HG03565 (cell line): ENCODE data around the gene PRC1.

Experiments
- ATAC-seq: cut with Tn5 transposase; IDR thresholded peaks from one replicate; pipeline ENCODE4 v1.9.1; 2021; ENCODE audit warnings: mild to moderate bottlenecking, moderate library complexity; ENCODE audit not compliant: unreplicated experiment

PRC1 gene

DNA sequence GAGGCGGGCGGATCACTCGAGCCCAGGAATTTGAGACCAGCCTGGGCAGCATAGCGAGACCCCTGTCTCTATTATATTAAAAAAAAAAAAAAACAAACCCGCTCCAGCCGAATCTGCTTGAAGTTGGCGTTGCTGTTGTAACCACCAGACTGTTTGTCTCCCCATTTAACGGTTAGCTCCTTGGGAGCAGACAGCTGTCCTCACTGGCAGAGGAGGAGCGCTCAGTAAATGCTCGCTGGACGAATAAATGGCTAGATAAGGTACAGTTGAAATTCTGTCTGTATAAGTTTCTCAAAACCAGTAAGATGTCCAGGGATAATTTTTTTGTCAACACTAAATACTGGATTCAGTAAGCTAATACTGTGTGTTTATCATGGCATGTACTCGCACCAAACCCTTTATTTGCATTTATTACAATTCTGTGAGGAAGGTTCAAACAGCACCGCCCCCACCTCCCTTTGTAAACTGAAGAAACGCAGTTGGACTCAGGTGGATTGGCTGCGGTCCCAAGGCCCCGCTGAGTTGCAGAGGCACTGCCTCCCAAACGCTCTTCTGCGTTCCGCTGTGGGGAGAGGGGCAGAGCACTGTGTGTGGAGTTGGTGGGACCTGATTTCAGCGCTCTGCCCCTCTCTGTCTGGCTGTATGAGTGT, 38.6 kb downstream of the PRC1 start:
- no peak for ATAC-seq

DNA sequence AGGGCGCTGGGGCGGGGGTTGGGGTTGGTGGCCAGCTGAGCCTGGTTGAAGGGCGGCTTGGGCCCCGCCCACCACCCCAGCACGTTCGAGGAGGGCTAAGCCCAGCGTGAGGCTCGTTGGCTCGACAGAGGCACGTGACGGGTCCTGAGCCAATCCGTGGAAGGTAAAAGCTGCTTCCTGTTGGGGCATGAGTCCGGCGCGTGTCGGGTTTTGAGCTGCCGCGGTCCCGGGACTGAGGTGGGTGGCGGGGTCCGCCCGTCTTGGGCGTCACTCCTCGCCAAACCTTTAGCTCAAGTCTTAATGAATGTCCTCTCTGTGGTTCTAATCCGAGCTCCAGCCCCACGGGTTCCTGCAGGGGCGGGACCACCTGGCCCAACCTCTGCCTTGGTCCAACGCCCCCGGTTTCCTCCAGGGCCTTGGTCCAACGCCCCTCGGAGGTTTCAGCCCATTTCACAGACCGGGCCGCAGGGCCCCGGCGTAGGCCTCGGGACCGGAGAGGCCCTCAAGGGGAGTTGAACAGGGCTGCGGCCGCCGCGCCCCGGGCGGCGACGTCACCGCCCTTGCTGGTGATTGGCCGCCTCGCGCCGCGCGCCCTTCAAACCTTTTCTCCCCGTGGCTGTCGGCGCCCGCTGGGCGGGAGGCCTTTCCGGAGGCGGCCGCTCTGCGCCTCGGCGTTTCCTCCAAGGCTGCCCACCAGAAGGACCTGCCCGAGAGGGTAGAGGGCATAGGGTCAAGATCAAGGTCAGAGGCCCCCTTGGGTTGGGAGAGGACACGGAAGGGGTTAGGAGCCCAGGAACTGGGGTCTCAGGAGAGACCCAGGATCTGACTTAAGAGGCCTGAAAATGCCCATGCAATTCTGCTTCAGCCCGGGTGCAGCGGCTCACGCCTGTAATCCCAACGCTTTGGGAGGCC, 39.4 kb downstream of the PRC1 start, which contains the start of gene RCCD1:
RCCD1 (plus strand) TSS at position 173 of the 912 bp plus-strand sequence. CDS start 1,851 bp downstream, outside the sequence.
- peak; percentile 83 for ATAC-seq

- no peak for ATAC-seq
Measured at GRCh38 chr15:90953947-90954711, 40.2 kb downstream of the PRC1 start.

GRCh38 chr15:90952901-90953677, 41.2 kb downstream of the PRC1 start:
- ATAC-seq, result no peak

- no peak for ATAC-seq
Measured at GRCh38 chr15:90950676-90951075, 43.7 kb downstream of the PRC1 start.

GRCh38 chr15:90949979-90950675, 44.2 kb downstream of the PRC1 start:
- ATAC-seq, result no peak

DNA sequence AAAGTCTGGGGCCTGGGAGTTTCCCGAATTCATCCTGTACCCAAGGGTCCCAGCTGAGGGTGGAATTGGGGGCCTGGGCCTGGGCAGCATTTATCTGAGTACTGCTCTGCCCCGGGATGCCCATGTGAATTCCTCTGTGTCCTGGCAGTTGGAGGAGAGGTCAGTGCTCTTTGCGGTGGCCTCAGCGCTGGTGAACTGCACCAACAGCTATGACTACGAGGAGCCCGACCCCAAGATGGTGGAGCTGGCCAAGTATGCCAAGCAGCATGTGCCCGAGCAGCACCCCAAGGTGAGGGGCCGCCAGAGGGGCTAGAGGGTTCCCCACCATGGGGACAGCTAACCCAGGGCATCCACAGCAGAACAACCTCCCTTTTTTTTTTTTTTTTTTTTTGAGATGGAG, 45.8 kb downstream of the PRC1 start:
- ATAC-seq, result no peak

DNA sequence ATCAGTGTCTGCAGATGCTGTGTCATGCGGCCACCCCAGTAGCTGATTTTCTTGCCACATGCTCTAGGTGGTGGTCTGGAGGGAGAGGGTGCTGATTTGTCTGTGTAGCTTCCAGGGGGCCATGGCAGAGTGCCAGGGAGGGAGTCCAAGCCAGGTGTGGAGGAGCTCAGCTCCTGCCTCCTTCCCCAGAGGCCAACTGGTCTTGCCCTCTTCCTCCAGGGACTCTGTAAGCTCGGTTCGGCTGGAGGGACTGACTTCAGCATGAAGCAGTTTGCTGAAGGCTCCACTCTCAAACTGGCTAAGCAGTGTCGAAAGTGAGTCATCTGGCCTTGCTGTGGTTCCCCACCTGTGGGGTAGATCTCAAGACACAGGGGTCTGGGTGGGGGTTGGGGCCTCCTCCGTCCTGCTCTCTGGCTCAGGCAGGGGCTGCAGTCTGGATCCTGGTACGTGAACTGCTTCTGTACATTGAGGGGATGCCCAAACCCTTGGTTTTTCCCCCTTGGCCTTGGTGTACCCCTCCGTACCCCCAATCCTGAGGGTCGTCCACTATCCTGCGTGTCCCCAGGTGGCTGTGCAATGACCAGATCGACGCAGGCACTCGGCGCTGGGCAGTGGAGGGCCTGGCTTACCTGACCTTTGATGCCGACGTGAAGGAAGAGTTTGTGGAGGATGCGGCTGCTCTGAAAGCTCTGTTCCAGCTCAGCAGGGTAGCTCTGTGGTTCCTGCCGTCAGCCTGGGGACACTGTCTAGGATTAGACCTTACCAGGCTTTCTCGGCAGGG, 46.6 kb downstream of the PRC1 start:
- ATAC-seq, result no peak

DNA sequence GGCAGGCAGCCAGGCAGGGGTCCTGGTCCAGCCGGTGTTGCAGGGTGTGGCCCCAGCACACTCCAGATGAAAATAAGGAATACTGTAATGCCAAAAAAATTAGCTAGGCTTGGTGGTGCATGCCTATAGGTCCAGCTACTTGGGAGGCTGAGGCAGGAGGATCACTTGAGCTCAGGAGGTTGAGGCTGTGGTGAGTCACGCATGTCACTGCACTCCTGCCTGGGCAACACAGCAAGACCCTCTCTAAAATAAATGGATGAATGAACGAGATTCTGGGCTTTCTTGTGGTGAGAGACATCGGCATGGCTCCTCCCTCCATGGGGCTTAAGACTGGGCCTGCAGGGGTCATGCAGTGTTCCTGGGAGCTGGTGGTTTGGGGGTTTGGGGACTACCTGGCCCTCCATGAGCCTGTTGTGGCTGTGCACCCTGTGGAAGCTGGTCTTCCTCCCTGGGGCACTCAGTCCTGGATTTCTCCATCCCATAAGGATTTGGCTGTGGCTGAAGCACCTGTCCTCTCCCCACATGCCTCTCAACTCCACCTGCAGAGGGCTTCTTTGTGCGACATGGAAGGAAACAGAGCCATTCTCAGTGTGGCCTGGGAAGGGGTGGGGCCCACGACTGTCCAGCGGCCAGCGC, 47.3 kb downstream of the PRC1 start:
- ATAC-seq, result no peak

DNA sequence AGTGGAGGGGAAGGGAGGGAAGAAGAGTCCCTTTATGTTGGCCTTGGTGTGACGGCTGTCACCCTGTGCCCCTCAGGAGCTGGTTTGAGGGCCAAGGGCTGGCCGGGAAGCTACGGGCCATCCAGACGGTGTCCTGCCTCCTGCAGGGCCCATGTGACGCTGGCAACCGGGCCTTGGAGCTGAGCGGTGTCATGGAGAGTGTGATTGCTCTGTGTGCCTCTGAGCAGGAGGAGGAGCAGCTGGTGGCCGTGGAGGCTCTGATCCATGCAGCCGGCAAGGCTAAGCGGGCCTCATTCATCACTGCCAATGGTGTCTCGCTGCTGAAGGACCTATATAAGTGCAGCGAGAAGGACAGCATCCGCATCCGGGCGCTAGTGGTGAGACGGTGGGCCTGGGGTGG, 47.8 kb downstream of the PRC1 start:
- no peak for ATAC-seq

DNA sequence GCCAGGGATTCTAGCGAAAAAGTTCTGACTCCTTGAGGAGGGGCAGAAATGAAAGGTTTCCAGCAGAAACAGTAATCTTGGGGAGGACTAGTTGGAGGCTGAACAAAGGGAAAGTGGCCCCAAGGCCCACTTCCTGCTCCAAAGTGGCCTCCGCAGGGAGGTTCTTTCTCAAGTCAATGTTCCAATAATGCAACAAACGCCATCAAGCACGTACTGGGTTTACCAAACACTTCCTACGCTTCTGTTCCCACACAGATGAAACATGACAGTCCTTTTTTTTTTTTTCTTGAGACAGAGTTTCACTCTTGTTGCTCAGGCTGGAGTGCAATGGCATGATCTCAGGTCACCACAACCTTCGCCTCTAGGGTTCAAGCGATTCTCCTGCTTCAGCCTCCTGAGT, 49.2 kb downstream of the PRC1 start:
- no peak for ATAC-seq

- no peak for ATAC-seq
Measured at GRCh38 chr15:90942354-90943120, 51.8 kb downstream of the PRC1 start.

DNA sequence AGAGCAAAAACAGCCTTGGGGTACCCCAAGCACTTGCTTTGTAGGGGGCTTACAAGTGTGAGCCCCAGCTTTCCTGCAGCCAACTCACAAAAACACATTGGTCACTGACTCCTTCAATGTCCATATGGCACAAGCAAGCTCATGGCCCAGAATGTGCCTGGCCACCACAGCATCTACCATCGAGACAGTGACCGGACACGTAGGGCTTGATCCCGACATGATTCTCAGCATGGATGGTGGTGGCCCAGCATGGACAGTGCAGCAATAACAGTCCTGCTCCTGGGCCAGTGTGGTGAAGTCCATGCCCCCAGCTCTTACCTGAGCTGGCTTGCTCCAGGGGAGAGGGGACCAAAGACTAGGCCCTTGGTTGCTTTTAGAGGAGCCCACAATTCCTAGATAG, 53.3 kb downstream of the PRC1 start:
- no peak for ATAC-seq

DNA sequence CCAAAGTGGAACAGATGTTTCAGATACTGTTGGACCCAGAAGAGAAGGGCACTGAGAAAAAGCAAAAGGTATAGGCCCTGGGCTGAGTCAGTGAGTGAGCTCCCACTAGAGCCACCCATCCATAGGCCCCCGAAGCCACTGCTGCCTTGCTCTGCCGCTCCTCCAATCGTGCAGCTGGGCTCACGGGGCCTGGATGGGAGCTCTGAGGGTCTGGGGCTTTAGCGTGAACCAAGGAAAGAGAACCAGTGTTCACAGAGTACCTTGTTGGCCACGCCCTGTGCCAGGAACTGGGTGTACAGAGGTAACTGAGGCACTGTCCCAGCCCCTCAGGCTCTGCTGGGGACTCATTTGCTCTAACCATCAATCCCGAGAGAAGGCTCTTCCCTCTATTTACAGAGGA, 54.6 kb downstream of the PRC1 start:
- no peak for ATAC-seq

DNA sequence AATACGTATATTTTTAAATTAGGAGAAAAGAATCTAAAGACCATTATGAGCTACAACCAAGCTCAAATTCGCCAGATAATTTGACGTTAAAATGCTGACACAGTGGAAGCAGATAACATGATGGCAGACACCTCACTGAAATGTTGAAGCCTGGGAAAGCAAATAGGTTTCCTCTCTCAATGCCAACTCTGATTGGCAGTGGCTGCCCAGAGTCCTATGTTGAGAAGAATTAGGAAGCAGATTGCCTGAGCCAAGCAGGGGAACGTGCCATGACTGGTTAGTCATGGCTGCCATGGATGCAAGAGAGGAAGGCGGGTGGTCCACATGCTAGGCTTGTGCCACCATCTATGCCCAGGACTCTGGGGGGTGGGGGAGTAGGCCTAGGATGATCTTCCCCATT, 56.1 kb downstream of the PRC1 start:
- no peak for ATAC-seq

DNA sequence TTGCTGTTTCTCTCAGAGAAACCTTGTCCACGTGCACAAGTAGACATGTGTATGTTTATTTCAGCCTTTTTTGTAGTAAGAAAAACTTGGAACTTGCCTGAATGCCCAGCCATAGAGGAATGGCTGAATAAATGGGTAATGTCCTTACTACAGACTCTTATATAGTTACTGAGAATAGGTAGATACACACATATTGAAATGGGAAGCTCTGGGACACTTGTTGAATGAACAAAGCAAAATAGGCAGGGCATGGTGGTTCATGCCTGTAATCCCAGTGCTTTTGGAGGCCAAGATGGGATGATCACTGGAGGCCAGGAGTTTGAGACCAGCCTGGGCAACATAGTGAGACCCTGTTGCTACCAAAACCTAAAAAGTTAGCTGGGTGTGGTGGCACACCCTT, 57.5 kb downstream of the PRC1 start:
- ATAC-seq, result no peak

DNA sequence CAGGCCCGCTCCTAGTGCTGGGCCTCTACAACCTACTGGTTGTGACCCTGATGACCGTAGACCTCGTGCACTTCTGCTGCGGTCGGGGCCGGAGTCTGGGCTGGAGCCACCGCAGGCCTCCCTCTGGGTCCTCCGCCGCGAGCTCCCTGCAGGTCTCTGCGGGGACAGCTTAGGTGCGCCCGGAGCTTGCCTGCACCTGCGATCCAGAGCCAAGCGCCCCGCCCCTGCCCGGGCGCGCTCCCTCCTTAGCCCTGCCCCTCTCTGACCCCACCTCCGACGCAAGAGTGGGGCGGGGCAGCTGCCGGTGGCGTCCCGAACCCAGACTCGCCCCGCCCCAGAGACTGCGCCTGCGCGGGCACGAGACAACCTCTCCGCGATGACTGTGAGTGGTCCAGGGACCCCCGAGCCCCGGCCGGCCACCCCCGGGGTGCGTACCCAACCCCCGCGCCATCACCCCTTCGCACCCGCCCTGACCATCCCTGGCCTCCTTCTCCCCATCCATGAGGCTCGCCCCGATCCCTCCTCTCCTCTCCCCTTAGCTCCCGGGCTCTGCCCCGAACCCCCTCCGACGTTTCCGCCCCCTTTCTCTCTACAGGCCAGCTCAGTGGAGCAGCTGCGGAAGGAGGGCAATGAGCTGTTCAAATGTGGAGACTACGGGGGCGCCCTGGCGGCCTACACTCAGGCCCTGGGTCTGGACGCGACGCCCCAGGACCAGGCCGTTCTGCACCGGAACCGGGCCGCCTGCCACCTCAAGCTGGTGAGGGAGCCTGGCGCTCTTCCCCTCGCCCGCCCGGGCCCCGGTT, 59.2 kb downstream of the PRC1 start, which contains the start of gene UNC45A:
UNC45A (plus strand) TSS at position 337 of the 803 bp plus-strand sequence; CDS start at position 377, 40 bp downstream.
- peak; percentile 38 for ATAC-seq
